GM10248 (cell line): Measurements from ENCODE around the gene ADTRP.

Experiments
- CTCF ChIA-PET: fragments of 300-600 bp; sonication (Branson Sonifier 250); formaldehyde crosslinking; extraction: SDS; loops from one replicate; lab custom pipeline; 2021; ENCODE audit warnings: antibody characterized with exemption; lab: Yijun Ruan, JAX
- POLR2A ChIA-PET: fragments of 350-650 bp; sonication (Branson Sonifier 250); formaldehyde crosslinking; extraction: SDS; loops from one replicate; lab custom pipeline; 2020; ENCODE audit warnings: antibody characterized with exemption; lab: Yijun Ruan, JAX
- DNase-seq: peaks from one replicate; pipeline ENCODE4 v3.0.0; 2012; ENCODE audit errors: extremely low spot score
- CTCF ChIP-seq: IDR thresholded peaks from 2 replicates; pipeline ENCODE4 v1.5.1; 2012; ENCODE audit warnings: mild to moderate bottlenecking, low read depth; ENCODE audit errors: extremely low read depth, missing control alignments, control extremely low read depth

The ADTRP gene

GRCh38 chr6:11760015-11760473 lies 18.6 kb downstream of the ADTRP start:
- TF ChIP-seq CTCF: no peak
- ChIA-PET POLR2A (no interaction called here), CTCF (interaction anchor here (1.2 to 2.8 kb wide), 4 partner anchors 15 to 27 kb away, joined by 3 to 6 read pairs (median 3); no protein-coding TSS in a partner anchor)
- DNase-seq: no peak

GRCh38 chr6:11758878-11759277 lies 19.7 kb downstream of the ADTRP start:
- no peak for TF ChIP-seq CTCF
- DNase-seq: no peak
- ChIA-PET CTCF (no interaction called here), POLR2A (no interaction called here)

- DNase-seq: no peak
- no peak for TF ChIP-seq CTCF
- ChIA-PET CTCF (interaction anchor here (1.4 kb wide), 1 partner anchor 9 kb away, joined by 5 read pairs; no protein-coding TSS in a partner anchor), POLR2A (no interaction called here)
These were observed 21.9 kb downstream of the ADTRP start for GRCh38 chr6:11756726-11757125.

GRCh38 chr6:11756292-11756691 lies 22.3 kb downstream of the ADTRP start:
- POLR2A ChIA-PET: no interaction called here
- no peak for TF ChIP-seq CTCF
- CTCF ChIA-PET: interaction anchor here (1.4 kb wide), 1 partner anchor 9 kb away, joined by 5 read pairs; no protein-coding TSS in a partner anchor
- DNase-seq: no peak

GRCh38 chr6:11755725-11756124 lies 22.9 kb downstream of the ADTRP start:
- ChIA-PET POLR2A (no interaction called here), CTCF (interaction anchor here (1.4 to 2.0 kb wide), 2 partner anchors 8 to 14 kb away, joined by 5 read pairs; no protein-coding TSS in a partner anchor)
- DNase-seq: no peak
- TF ChIP-seq CTCF: no peak

- DNase-seq: no peak
- no peak for TF ChIP-seq CTCF
- POLR2A ChIA-PET: no interaction called here
- CTCF ChIA-PET: interaction anchor here (0.7 to 3.7 kb wide), 4 partner anchors 10 to 23 kb away, joined by 3 to 16 read pairs (median 4); no protein-coding TSS in a partner anchor
These were observed 23.9 kb downstream of the ADTRP start for GRCh38 chr6:11754625-11755271.
